Parathyroid adenoma (tissue), 2 donors: ENCODE measurements around the gene SORCS2.

ENCODE experiments used
- H2AFZ ChIP-seq: fragments of 300-600 bp; sonication (generic); one replicate; pipeline ENCODE4 v1.7.0; 2017; ENCODE audit warnings: antibody characterized with exemption, mild to moderate bottlenecking
- H3K27ac ChIP-seq: fragments of 300-600 bp; sonication (generic); one replicate; pipeline ENCODE4 v1.7.0; 2017
- H3K27me3 ChIP-seq: fragments of 300-600 bp; sonication (generic); one replicate; pipeline ENCODE4 v1.7.0; 2017; ENCODE audit warnings: low read length; ENCODE audit not compliant: control insufficient read depth, insufficient read depth
- H3K36me3 ChIP-seq: fragments of 300-600 bp; sonication (generic); one replicate; pipeline ENCODE4 v1.7.0; 2017; ENCODE audit warnings: low read length; ENCODE audit not compliant: control insufficient read depth, insufficient read depth
- H3K4me1 ChIP-seq: fragments of 300-600 bp; sonication (generic); one replicate; pipeline ENCODE4 v1.7.0; 2017; ENCODE audit warnings: control low read depth
- H3K4me2 ChIP-seq: fragments of 300-600 bp; sonication (generic); one replicate; pipeline ENCODE4 v1.7.0; 2017; ENCODE audit warnings: low read length
- H3K4me3 ChIP-seq: fragments of 300-600 bp; sonication (generic); one replicate; pipeline ENCODE4 v1.7.0; 2017; ENCODE audit warnings: low read depth, low read length
- H3K79me2 ChIP-seq: fragments of 300-600 bp; sonication (generic); one replicate; pipeline ENCODE4 v1.7.0; 2017; ENCODE audit warnings: control low read depth
- H3K9ac ChIP-seq: fragments of 300-600 bp; sonication (generic); one replicate; pipeline ENCODE4 v1.7.0; 2017; ENCODE audit warnings: mild to moderate bottlenecking
- H3K9me3 ChIP-seq: fragments of 300-600 bp; sonication (generic); one replicate; pipeline ENCODE4 v1.7.0; 2017; ENCODE audit warnings: low read length; ENCODE audit not compliant: control insufficient read depth
- CTCF ChIP-seq: fragments of 300-600 bp; sonication (generic); IDR thresholded peaks from one replicate; pipeline ENCODE4 v1.7.0; 2017; ENCODE audit warnings: antibody characterized with exemption, mild to moderate bottlenecking
- donor health status: primary hyperparathyroidism.

The SORCS2 gene

GRCh38 chr4:7558436-7558835 lies 366.1 kb downstream of the SORCS2 start:
- no peak overlapping the region for H3K9ac ChIP-seq
- H3K9me3 ChIP-seq: no peaks in the 10 kb centered on the region
- no peak overlapping the region for H3K4me3 ChIP-seq
- no peak overlapping the region for H3K27ac ChIP-seq
- no peaks in the 10 kb centered on the region for H3K79me2 ChIP-seq
- H3K4me2 ChIP-seq: no peak overlapping the region
- no peak for TF ChIP-seq CTCF
- no peaks in the 10 kb centered on the region for H3K36me3 ChIP-seq
- H2AFZ ChIP-seq: no peak overlapping the region
- H3K4me1 ChIP-seq: no peaks in the 10 kb centered on the region
- no peaks in the 10 kb centered on the region for H3K27me3 ChIP-seq

- H3K27me3 ChIP-seq: no peaks in the 10 kb centered on the region
These were observed 367.0 kb downstream of the SORCS2 start for GRCh38 chr4:7559316-7559715.

DNA sequence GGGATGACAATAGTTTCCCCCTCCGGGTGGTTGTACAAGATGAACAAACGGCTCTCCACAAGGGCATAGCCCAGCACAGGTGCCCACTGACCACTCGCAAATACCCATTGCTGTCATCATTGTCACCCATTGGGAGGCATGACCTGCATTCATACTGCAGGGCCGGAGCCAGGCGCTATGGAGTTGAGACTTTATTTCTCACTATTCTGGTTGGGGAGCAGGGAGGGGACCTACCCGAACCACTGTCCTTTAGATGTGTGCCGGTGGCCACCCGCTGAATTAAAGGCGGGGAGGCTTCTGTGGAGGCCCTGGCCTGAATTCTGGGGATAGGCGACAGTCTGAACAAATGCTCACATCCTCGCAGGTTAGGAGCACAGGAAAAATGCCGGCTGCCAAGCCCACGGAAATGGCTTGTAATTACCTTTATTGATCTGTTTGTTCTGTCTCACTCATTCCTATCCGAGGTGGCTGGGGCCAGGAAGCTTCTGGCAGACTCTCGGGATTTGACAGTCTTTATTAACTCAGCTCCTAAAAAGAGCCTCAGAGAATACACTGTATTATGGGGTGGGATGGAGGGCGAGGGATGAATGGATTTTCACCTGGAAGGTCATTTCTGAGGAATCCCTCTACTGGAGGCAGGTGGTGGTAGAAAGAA lies 367.5 kb downstream of the SORCS2 start:
- no peak overlapping the region for H3K9ac ChIP-seq
- no peak overlapping the region for H3K27ac ChIP-seq
- H2AFZ ChIP-seq: no peak overlapping the region
- no peak for TF ChIP-seq CTCF
- H3K4me2 ChIP-seq: no peak overlapping the region
- no peaks in the 10 kb centered on the region for H3K4me1 ChIP-seq
- no peaks in the 10 kb centered on the region for H3K36me3 ChIP-seq
- H3K79me2 ChIP-seq: no peaks in the 10 kb centered on the region
- H3K9me3 ChIP-seq: no peaks in the 10 kb centered on the region
- H3K4me3 ChIP-seq: no peak overlapping the region
- H3K27me3 ChIP-seq: no peaks in the 10 kb centered on the region

More at GRCh38 chr4:7559316-7559715, 367.0 kb downstream of the SORCS2 start:
- Histone ChIP-seq H3K4me3 (no peak overlapping the region), H3K9me3 (no peaks in the 10 kb centered on the region), H3K36me3 (no peaks in the 10 kb centered on the region), H3K9ac (no peak overlapping the region), H3K4me1 (no peaks in the 10 kb centered on the region), H3K79me2 (no peaks in the 10 kb centered on the region), H3K4me2 (no peak overlapping the region), H2AFZ (no peak overlapping the region), H3K27ac (no peak overlapping the region)
- TF ChIP-seq CTCF: no peak

- Histone ChIP-seq H2AFZ (no peak overlapping the region), H3K4me3 (no peak overlapping the region), H3K79me2 (no peaks in the 10 kb centered on the region), H3K27ac (no peak overlapping the region), H3K4me1 (no peaks in the 10 kb centered on the region), H3K9me3 (no peaks in the 10 kb centered on the region), H3K36me3 (no peaks in the 10 kb centered on the region), H3K4me2 (no peak overlapping the region), H3K27me3 (no peaks in the 10 kb centered on the region), H3K9ac (no peak overlapping the region)
- no peak for TF ChIP-seq CTCF
These were observed 369.2 kb downstream of the SORCS2 start for GRCh38 chr4:7561557-7561956.

GRCh38 chr4:7564242-7564641 lies 371.9 kb downstream of the SORCS2 start:
- Histone ChIP-seq H3K4me1 (no peaks in the 10 kb centered on the region), H3K9me3 (no peaks in the 10 kb centered on the region), H3K36me3 (no peaks in the 10 kb centered on the region), H3K9ac (no peak overlapping the region), H3K79me2 (no peaks in the 10 kb centered on the region), H3K27me3 (no peaks in the 10 kb centered on the region), H2AFZ (no peak overlapping the region), H3K4me3 (no peak overlapping the region), H3K4me2 (no peak overlapping the region), H3K27ac (no peak overlapping the region)
- no peak for TF ChIP-seq CTCF
